GM18873 (cell line): Measurements from ENCODE around the gene KRTAP2-4.
"Not testable (repeated sequence)": the region's sequence is repeated elsewhere in the genome, so short reads cannot be mapped to it uniquely, and the experiment has no call there.

Source experiments
- ATAC-seq: cut with Tn5 transposase; IDR thresholded peaks from one replicate; pipeline ENCODE4 v1.9.1; 2021; ENCODE audit warnings: mild to moderate bottlenecking, moderate library complexity, moderate number of reproducible peaks; ENCODE audit not compliant: unreplicated experiment, low FRiP score

KRTAP2-4 gene

GRCh38 chr17:41065829-41066624 lies at the start of gene KRTAP2-4:
KRTAP2-4 (minus strand) TSS chr17:41065879; CDS start chr17:41065845, 34 bp downstream.
- no peak for ATAC-seq

GRCh38 chr17:41111151-41111885 lies 45.6 kb upstream of the KRTAP2-4 start:
- no peak for ATAC-seq

GRCh38 chr17:41108728-41109386 lies 43.2 kb upstream of the KRTAP2-4 start:
- not testable (repeated sequence) for ATAC-seq

GRCh38 chr17:41107941-41108450 lies 42.3 kb upstream of the KRTAP2-4 start:
- ATAC-seq: no peak

GRCh38 chr17:41105347-41105746 lies 39.7 kb upstream of the KRTAP2-4 start, which contains the start of gene KRTAP4-9:
KRTAP4-9 (plus strand) TSS chr17:41105389; CDS start chr17:41105389, 0 bp downstream.
- not testable (repeated sequence) for ATAC-seq

DNA sequence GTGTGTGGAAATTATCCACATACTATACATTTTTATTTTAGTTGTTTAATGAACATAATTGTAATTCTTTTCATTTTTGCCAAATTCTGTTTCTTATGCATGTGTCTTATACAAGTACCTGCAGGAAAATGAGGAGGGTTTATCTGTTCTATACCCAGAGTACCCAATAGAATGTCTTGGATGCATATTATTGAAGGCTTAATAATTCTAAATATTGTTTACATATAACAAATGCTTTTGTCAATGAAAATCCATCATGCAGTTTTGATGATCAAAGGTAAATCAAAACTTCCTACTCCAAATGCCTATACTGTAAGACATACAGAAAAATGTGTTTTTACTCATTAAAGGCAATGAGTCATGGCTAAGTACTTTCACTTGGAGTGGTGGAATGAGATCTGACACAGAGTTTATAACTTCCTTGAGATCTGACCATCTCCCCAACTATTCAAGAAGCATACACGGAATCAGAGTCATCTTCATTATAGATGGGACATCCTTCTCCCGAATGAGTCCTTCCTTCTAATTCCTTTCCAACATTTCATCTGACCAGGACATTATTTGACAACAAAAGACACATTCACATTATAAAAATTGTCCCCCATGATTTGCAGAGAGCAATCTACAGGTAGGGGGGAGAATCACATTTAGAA lies 38.8 kb upstream of the KRTAP2-4 start:
- not testable (repeated sequence) for ATAC-seq

- ATAC-seq: no peak
Measured at GRCh38 chr17:41103896-41104295, 38.2 kb upstream of the KRTAP2-4 start.

- no peak for ATAC-seq
Measured at GRCh38 chr17:41101586-41102259, 36.0 kb upstream of the KRTAP2-4 start, which contains the start of gene KRTAP4-16. KRTAP4-16 (minus strand) TSS chr17:41102209; CDS start chr17:41102209, 0 bp downstream.

DNA sequence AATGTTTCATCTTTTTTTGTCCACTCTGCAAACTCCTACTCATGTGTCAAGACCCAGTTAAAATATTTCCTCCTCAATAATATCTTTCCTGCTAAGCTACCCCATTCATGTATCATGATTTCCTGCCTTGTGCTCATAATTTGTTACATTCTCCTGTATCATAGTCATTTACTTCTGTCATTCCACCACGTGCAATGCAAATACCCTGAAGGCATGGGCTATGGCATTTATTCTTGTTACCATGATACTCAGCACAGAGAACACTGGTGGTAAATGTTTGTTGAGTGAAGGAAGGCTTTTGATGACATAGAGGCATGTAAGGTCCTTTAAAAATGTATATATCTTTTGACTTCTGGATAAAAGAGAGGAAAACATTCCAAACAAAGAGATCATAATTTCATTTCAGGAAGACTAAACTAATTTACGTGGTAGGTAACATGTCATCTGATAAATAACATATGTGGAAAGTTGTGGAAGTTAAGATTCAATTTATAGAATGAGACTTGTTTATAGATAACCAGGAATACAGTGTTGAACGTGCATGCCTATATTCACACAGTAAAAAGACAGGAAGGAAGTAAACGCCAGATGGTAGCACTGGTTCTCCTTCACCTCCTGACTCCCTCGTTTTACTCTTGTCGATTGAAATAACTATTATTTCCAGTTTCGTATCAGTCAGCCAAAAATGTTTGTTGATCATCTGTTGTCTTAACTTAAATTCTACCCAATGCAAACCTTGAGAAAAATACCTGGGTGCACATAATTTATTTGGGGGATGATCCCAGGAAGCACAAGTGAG lies 34.2 kb upstream of the KRTAP2-4 start:
- not testable (repeated sequence) for ATAC-seq

GRCh38 chr17:41098481-41098880 lies 32.8 kb upstream of the KRTAP2-4 start:
- ATAC-seq: no peak

GRCh38 chr17:41098042-41098441 lies 32.4 kb upstream of the KRTAP2-4 start, which contains the start of gene KRTAP4-8:
KRTAP4-8 (minus strand) TSS chr17:41098142; CDS start chr17:41098084, 58 bp downstream.
- no peak for ATAC-seq

GRCh38 chr17:41096055-41096454 lies 30.4 kb upstream of the KRTAP2-4 start:
- ATAC-seq: no peak

- not testable (repeated sequence) for ATAC-seq
Measured at GRCh38 chr17:41088760-41089352, 23.2 kb upstream of the KRTAP2-4 start.

- ATAC-seq: not testable (repeated sequence)
Measured at GRCh38 chr17:41084100-41084856, 18.6 kb upstream of the KRTAP2-4 start, which contains the start of gene KRTAP4-7. KRTAP4-7 (plus strand) TSS chr17:41084150; CDS start chr17:41084207, 57 bp downstream.

- not testable (repeated sequence) for ATAC-seq
Measured at GRCh38 chr17:41083427-41083826, 17.7 kb upstream of the KRTAP2-4 start.

GRCh38 chr17:41082626-41083025 lies 16.9 kb upstream of the KRTAP2-4 start:
- ATAC-seq: no peak

- ATAC-seq: no peak
Measured at GRCh38 chr17:41076788-41077187, 11.1 kb upstream of the KRTAP2-4 start.
